Measurements from ENCODE around the gene PRG3. TPM values are rescaled to one million over a fixed set of nuclear protein-coding genes. Genes with fewer than 3 reads are reported as not detected.

Gene PRG3
- total and polyA plus RNA-seq, 8 donors = not detected

DNA sequence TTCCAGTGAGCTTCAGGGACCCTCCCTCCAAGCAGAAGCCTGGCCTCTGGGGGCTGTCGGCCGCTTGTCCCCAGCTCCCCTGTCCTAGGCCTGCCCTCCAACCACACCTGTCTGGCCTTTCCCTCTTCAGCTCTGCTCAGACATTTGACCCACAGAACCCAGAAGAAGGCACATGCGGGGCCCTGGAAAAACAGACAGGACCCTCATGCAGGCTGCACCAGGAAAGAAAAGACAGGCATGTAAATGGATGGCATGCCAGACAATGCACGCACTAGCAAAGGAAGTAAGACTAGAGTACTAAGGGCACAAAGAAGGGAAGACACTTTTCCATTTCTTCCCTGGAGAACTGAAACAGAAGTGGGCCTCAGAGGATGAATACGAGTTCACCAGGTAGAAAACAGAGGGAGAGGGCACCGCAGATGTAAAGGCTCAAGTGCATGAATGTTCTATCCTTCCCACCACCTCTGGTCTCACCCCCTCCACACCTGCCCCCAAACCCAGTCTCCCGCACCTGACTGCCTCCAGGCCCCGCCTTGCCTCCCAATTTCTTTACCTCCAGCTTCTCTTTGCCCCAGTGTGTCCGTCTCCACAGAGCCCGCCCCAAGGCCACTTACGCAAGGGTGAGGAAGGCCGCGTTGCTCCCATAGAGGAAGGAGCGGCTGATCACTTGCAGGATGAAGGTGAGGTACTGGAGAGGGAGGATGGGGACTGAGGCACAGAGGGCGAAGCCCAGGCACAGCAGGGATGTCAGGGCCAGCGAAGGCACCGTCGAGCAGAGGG is 28.6 kb upstream of the PRG3 start:
- Histone ChIP-seq H3K4me3 (no peak overlapping the region), H3K4me1 (peaks cover 0 to 6% (median 0%) of the 10 kb centered on the region in 3 donors), H3K36me3 (no peaks in the 10 kb centered on the region), H3K27me3 (no peaks in the 10 kb centered on the region), H3K27ac (no peak overlapping the region), H3K9me3 (no peaks in the 10 kb centered on the region)
- WGBS, 2 donors = 95 to 97% methylated on average over 16 to 18 of the region's 18 CpGs
- ATAC-seq (no peak), FAIRE-seq (no peak), DNase-seq (no peak)
- intact Hi-C loops (cut with DNase I) = loop anchor here in 1 of 3 donors (10.0 kb wide), 1 partner anchor 65 kb away; no protein-coding TSS in a partner anchor
- no peak for TF ChIP-seq CTCF (IDR thresholded peaks at IDR 0.05)

- Histone ChIP-seq H3K27ac (no peak overlapping the region), H3K4me3 (no peak overlapping the region), H3K36me3 (no peaks in the 10 kb centered on the region), H3K9me3 (no peaks in the 10 kb centered on the region), H3K27me3 (no peaks in the 10 kb centered on the region), H3K4me1 (peaks cover 0 to 6% (median 0%) of the 10 kb centered on the region in 3 donors)
- ATAC-seq (no peak), FAIRE-seq (no peak), DNase-seq (no peak)
- 71% methylated on average over 2 of the region's 2 CpGs for WGBS, 2 donors
- intact Hi-C loops (cut with DNase I) = loop anchor here in 1 of 3 donors (10.0 kb wide), 1 partner anchor 64 kb away; no protein-coding TSS in a partner anchor
- no peak for TF ChIP-seq CTCF (IDR thresholded peaks at IDR 0.05)
These were observed 27.8 kb upstream of the PRG3 start for GRCh38 chr11:57408771-57409170.

GRCh38 chr11:57407941-57408475 is 27.1 kb upstream of the PRG3 start:
- Histone ChIP-seq H3K27me3 (no peaks in the 10 kb centered on the region), H3K36me3 (no peaks in the 10 kb centered on the region), H3K4me3 (no peak overlapping the region), H3K9me3 (no peaks in the 10 kb centered on the region), H3K4me1 (peaks cover 0 to 6% (median 0%) of the 10 kb centered on the region in 3 donors), H3K27ac (no peak overlapping the region)
- intact Hi-C loops (cut with DNase I) = loop anchor here in 1 of 3 donors (10.0 kb wide), 1 partner anchor 63 kb away; no protein-coding TSS in a partner anchor
- ATAC-seq = no peak
- no peak for TF ChIP-seq CTCF (IDR thresholded peaks at IDR 0.05)
- WGBS, 2 donors = 93 to 95% methylated on average over 8 of the region's 8 CpGs
- no peak for FAIRE-seq
- DNase-seq = no peak

- Histone ChIP-seq H3K27me3 (no peaks in the 10 kb centered on the region), H3K9me3 (no peaks in the 10 kb centered on the region), H3K36me3 (no peaks in the 10 kb centered on the region), H3K4me3 (no peak overlapping the region), H3K4me1 (peaks cover 0 to 6% (median 0%) of the 10 kb centered on the region in 3 donors), H3K27ac (peak overlapping the region in 1 of 4 donors; percentile 12)
- intact Hi-C loops (cut with DNase I) = loop anchor here in 1 of 3 donors (10.0 kb wide), 1 partner anchor 62 kb away; no protein-coding TSS in a partner anchor
- FAIRE-seq = no peak
- DNase-seq = no peak
- ATAC-seq = no peak
- TF ChIP-seq CTCF (IDR thresholded peaks at IDR 0.05) = no peak
- 81 to 83% methylated on average over 9 of the region's 9 CpGs for WGBS, 2 donors
These were observed 26.3 kb upstream of the PRG3 start for GRCh38 chr11:57407010-57407920.

Measured in pancreas (tissue), 10 donors.